Kidney (tissue), 14 donors: ENCODE data around the gene NINJ2. TPM values are rescaled to one million over a fixed set of nuclear protein-coding genes. Genes with fewer than 3 reads are reported as not detected.

Experiments
- DNase-seq, 5 donors: peaks; one replicate each; pipeline ENCODE4 v3.0.0-alpha.2; 2013 to 2020
- FAIRE-seq: peaks from 2 replicates; lab custom pipeline; 2012; peaks lifted over from hg19 to GRCh38; lab: Jason Lieb, UNC
- H3K27ac ChIP-seq, 2 donors: one replicate each; pipeline ENCODE4 v1.7.0; 2013; ENCODE audit warnings: low read depth in 2 of 2, low read length in 2 of 2, inconsistent platforms in 1 of 2
- H3K27me3 ChIP-seq: one replicate; pipeline ENCODE4 v1.7.1; 2013; ENCODE audit warnings: low read length, inconsistent platforms; ENCODE audit not compliant: control insufficient read depth, insufficient read depth
- H3K36me3 ChIP-seq, 3 donors: one replicate each; pipeline versions ENCODE4 v1.7.0 to v1.7.1; 2013; ENCODE audit warnings: low read length in 3 of 3, control low read depth in 1 of 3, inconsistent platforms in 1 of 3; ENCODE audit not compliant: insufficient read depth in 3 of 3, control insufficient read depth in 2 of 3
- H3K4me1 ChIP-seq, 3 donors: one replicate each; pipeline versions ENCODE4 v1.7.0 to v1.7.1; 2013; ENCODE audit warnings: low read length in 3 of 3, inconsistent platforms in 1 of 3, low read depth in 1 of 3; ENCODE audit not compliant: control insufficient read depth in 2 of 3, insufficient read depth in 2 of 3
- H3K4me3 ChIP-seq, 3 donors: one replicate each; pipeline versions ENCODE4 v1.7.0 to v1.8.1; 2013; ENCODE audit warnings: low read length in 3 of 3, control low read depth in 1 of 3, inconsistent platforms in 1 of 3
- H3K9ac ChIP-seq, 3 donors: one replicate each; pipeline versions ENCODE4 v1.7.0 to v1.7.1; 2013; ENCODE audit warnings: low read length in 3 of 3, control low read depth in 1 of 3, inconsistent platforms in 1 of 3
- H3K9me3 ChIP-seq, 3 donors: one replicate each; pipeline versions ENCODE4 v1.7.0 to v1.7.1; 2013; ENCODE audit warnings: low read length in 3 of 3, control low read depth in 1 of 3, inconsistent platforms in 1 of 3; ENCODE audit not compliant: control insufficient read depth in 2 of 3, insufficient read depth in 1 of 3
- CTCF ChIP-seq: IDR thresholded peaks from 3 replicates; pipeline ENCODE4 v1.5.1; 2012; ENCODE audit warnings: mild to moderate bottlenecking, moderate library complexity, borderline replicate concordance; ENCODE audit not compliant: insufficient read depth; ENCODE audit errors: extremely low read depth
- intact Hi-C: fragments of 100-400 bp; cut with DNase I; formaldehyde crosslinking; loops from one replicate; pipeline ENCODE4 v1.11.1; 2022
- polyA plus RNA-seq: library from polyadenylated mRNA; stranded (reverse); fragments of 350-450 nt; fragmentation: Illumina TruSeq; extraction: RNeasy Lipid Tissue Mini Kit (QIAGEN cat#74804); gene quantifications from one replicate; pipeline ENCODE4 v1.2.3, GENCODE V29; 2014; ENCODE audit warnings: low read depth, low replicate concordance; ENCODE audit not compliant: insufficient read depth
- total RNA-seq: library from RNA; stranded (reverse); fragmentation: NEBNext Ultra II Directional; extraction: Animal tissue kit (Norgen Biotek cat#: 25700); gene quantifications from one replicate; pipeline ENCODE4 v1.2.1, GENCODE V29; 2021
- donor health status: control.
- donor health status: control.
- donor health status: control.
- donor health status: control.
- donor health status: control.
- donor health status: DM: yes; HTN: yes; CAD: no.
- donor health status: Normal renal cell carcinoma (clear cell type).

NINJ2 gene
- total and polyA plus RNA-seq, 2 donors from 2014 or later, result 0.69 to 2.8 TPM

GRCh38 chr12:627285-627684, 36.0 kb downstream of the NINJ2 start:
- no peak overlapping the region for H3K9ac ChIP-seq
- no peaks in the 10 kb centered on the region for H3K9me3 ChIP-seq
- no peaks in the 10 kb centered on the region for H3K36me3 ChIP-seq
- no peak overlapping the region for H3K4me3 ChIP-seq
- FAIRE-seq (no peak), DNase-seq (no peak)
- peaks cover 0 to 6% (median 1%) of the 10 kb centered on the region in 3 donors for H3K4me1 ChIP-seq
- intact Hi-C loops, result no loop called here
- H3K27me3 ChIP-seq, result no peaks in the 10 kb centered on the region
- no peak for TF ChIP-seq CTCF
- no peak overlapping the region for H3K27ac ChIP-seq

- no peaks in the 10 kb centered on the region for H3K9me3 ChIP-seq
- H3K36me3 ChIP-seq, result no peaks in the 10 kb centered on the region
- no peak overlapping the region for H3K4me3 ChIP-seq
- H3K9ac ChIP-seq, result no peak overlapping the region
- no peaks in the 10 kb centered on the region for H3K4me1 ChIP-seq
- no peak overlapping the region for H3K27ac ChIP-seq
- intact Hi-C loops, result no loop called here
- DNase-seq, result no peak
- no peaks in the 10 kb centered on the region for H3K27me3 ChIP-seq
- FAIRE-seq, result no peak
- TF ChIP-seq CTCF, result no peak
Observed at GRCh38 chr12:625998-626397, 37.2 kb downstream of the NINJ2 start.

- FAIRE-seq, result no peak
- H3K9me3 ChIP-seq, result no peaks in the 10 kb centered on the region
Observed at GRCh38 chr12:623865-624372, 39.3 kb downstream of the NINJ2 start.

More at GRCh38 chr12:623865-624372, 39.3 kb downstream of the NINJ2 start:
- no peaks in the 10 kb centered on the region for H3K4me1 ChIP-seq
- intact Hi-C loops, result no loop called here
- no peak overlapping the region for H3K9ac ChIP-seq
- no peak overlapping the region for H3K4me3 ChIP-seq
- no peaks in the 10 kb centered on the region for H3K27me3 ChIP-seq
- no peak for DNase-seq
- TF ChIP-seq CTCF, result no peak
- H3K36me3 ChIP-seq, result no peaks in the 10 kb centered on the region
- H3K27ac ChIP-seq, result no peak overlapping the region
